ENCODE data around the gene PRL.

DNA sequence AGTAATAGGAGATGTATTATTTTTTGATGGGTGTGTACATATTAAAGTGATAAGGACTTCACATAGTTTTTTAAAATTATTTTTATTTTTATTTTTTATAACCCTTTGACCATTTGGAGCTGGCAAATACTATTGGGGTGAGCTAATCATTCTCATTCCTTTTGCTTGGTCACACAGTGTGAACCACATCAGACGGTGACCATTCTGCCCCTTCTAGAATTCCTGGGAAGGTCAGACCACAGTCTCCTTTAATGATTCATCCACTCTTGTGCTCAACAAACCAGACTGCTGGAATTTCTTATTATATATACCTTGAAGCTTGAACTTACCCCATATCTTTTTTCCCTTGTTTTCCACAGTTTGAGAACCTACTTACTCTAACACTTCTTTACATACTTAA lies 23.9 kb upstream of the PRL start:
- TF ChIP-seq, protein P1, sequence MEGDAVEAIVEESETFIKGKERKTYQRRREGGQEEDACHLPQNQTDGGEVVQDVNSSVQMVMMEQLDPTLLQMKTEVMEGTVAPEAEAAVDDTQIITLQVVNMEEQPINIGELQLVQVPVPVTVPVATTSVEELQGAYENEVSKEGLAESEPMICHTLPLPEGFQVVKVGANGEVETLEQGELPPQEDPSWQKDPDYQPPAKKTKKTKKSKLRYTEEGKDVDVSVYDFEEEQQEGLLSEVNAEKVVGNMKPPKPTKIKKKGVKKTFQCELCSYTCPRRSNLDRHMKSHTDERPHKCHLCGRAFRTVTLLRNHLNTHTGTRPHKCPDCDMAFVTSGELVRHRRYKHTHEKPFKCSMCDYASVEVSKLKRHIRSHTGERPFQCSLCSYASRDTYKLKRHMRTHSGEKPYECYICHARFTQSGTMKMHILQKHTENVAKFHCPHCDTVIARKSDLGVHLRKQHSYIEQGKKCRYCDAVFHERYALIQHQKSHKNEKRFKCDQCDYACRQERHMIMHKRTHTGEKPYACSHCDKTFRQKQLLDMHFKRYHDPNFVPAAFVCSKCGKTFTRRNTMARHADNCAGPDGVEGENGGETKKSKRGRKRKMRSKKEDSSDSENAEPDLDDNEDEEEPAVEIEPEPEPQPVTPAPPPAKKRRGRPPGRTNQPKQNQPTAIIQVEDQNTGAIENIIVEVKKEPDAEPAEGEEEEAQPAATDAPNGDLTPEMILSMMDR (IDR thresholded peaks at IDR 0.05): no peak
- no peak for TF ChIP-seq POLR2AphosphoS5 (IDR thresholded peaks at IDR 0.05)
